Natural killer cell (primary cell): ENCODE measurements around the gene ARSD. TPM values are rescaled to one million over a fixed set of nuclear protein-coding genes. Genes with fewer than 3 reads are reported as not detected.
"Not testable (repeated sequence)": the region's sequence is repeated elsewhere in the genome, so short reads cannot be mapped to it uniquely, and the experiment has no call there.

ENCODE experiments used
- ATAC-seq, 3 donors: fragments of 150-1000 bp in 2 of 3; fragments of 200-7000 bp in 1 of 3; cut with Tn5 transposase; 1 replicate in 1 of 3; 2 replicates in 2 of 3; pipeline ENCODE4 v1.10.0; 2021; ENCODE audit warnings: mild to moderate bottlenecking in 2 of 3, moderate library complexity in 2 of 3
- DNase-seq, 2 donors: peaks; one replicate each; pipeline versions ENCODE4 v3.0.0 to v3.0.0-alpha.2; 2013 to 2021; ENCODE audit warnings: mixed read lengths in 1 of 2
- H3K27ac ChIP-seq: one replicate; pipeline ENCODE4 v1.5.1; 2013; ENCODE audit warnings: mild to moderate bottlenecking, low read length
- H3K27me3 ChIP-seq: one replicate; pipeline ENCODE4 v1.6.1; 2013; ENCODE audit warnings: low read length; ENCODE audit not compliant: control insufficient read depth, insufficient read depth
- H3K36me3 ChIP-seq: one replicate; pipeline ENCODE4 v1.6.1; 2013; ENCODE audit warnings: low read length; ENCODE audit not compliant: control insufficient read depth, insufficient read depth
- H3K4me1 ChIP-seq: one replicate; pipeline ENCODE4 v1.6.1; 2013; ENCODE audit warnings: low read length; ENCODE audit not compliant: control insufficient read depth, insufficient read depth
- H3K4me3 ChIP-seq: one replicate; pipeline ENCODE4 v1.5.1; 2013; ENCODE audit warnings: low read length
- H3K9me3 ChIP-seq: one replicate; pipeline ENCODE4 v1.6.1; 2013; ENCODE audit warnings: low read length; ENCODE audit not compliant: control insufficient read depth, insufficient read depth
- H3K27ac Mint-ChIP-seq, 2 donors: one replicate each; pipeline ENCODE4 v1.8.0; 2022; ENCODE audit warnings: mild to moderate bottlenecking in 2 of 2, mixed read lengths in 2 of 2, moderate library complexity in 1 of 2
- H3K27me3 Mint-ChIP-seq, 2 donors: one replicate each; pipeline ENCODE4 v1.8.0; 2022; ENCODE audit warnings: low read depth in 2 of 2, mixed read lengths in 2 of 2
- H3K36me3 Mint-ChIP-seq: one replicate; pipeline ENCODE4 v1.8.0; 2022; ENCODE audit warnings: mixed read lengths
- H3K4me1 Mint-ChIP-seq, 2 donors: one replicate each; pipeline ENCODE4 v1.8.0; 2022; ENCODE audit warnings: mixed read lengths in 2 of 2
- H3K4me3 Mint-ChIP-seq: one replicate; pipeline ENCODE4 v1.8.0; 2022; ENCODE audit warnings: mild to moderate bottlenecking, moderate library complexity, mixed read lengths
- H3K9me3 Mint-ChIP-seq, 2 donors: one replicate each; pipeline ENCODE4 v1.8.0; 2022; ENCODE audit warnings: mixed read lengths in 2 of 2
- CTCF ChIP-seq: fragments of 200-600 bp; IDR thresholded peaks from one replicate; pipeline ENCODE4 v1.8.0; 2022; ENCODE audit warnings: antibody characterized with exemption
- WGBS: methylation state at CpG from one replicate; pipeline ENCODE4 v1.1.7; 2013; ENCODE audit warnings: missing lambda C conversion rate; ENCODE audit not compliant: insufficient coverage; 5-methylcytosine and 5-hydroxymethylcytosine counted together
- intact Hi-C: fragments of 100-400 bp; cut with micrococcal nuclease; formaldehyde crosslinking; loops from one replicate; pipeline ENCODE4 v1.14.2; 2022
- total RNA-seq, 4 donors: library from RNA; stranded (reverse); fragments of 120-200 nt in 1 of 4; gene quantifications; one replicate each; pipeline versions ENCODE4 v1.2.3 to v1.2.4, GENCODE V29; 2013 to 2022

ARSD gene
- total RNA-seq, 3 donors from 2014 or later (not counting 1 experiment from before 2014, with no cell fraction given) = 9.7 to 21.6 (median 13.6) TPM

GRCh38 chrX:2955281-2955680 lies 26.1 kb upstream of the ARSD start:
- Histone ChIP-seq H3K27me3 (no peaks in the 10 kb centered on the region), H3K36me3 (no peaks in the 10 kb centered on the region), H3K4me3 (no peak overlapping the region), H3K9me3 (no peaks in the 10 kb centered on the region), H3K4me1 (no peaks in the 10 kb centered on the region), H3K27ac (no peak overlapping the region)
- no peaks in the 10 kb centered on the region for H3K4me1 Mint-ChIP-seq
- WGBS = 98% methylated on average over 10 of the region's 10 CpGs
- no peaks in the 10 kb centered on the region for H3K36me3 Mint-ChIP-seq
- no peaks in the 10 kb centered on the region for H3K9me3 Mint-ChIP-seq
- H3K4me3 Mint-ChIP-seq = no peak overlapping the region
- no peak for ATAC-seq
- no peak overlapping the region for H3K27ac Mint-ChIP-seq
- peaks cover 3 to 22% of the 10 kb centered on the region in 2 donors for H3K27me3 Mint-ChIP-seq
- intact Hi-C loops = no loop called here
- no peak for TF ChIP-seq CTCF
- no peak for DNase-seq

- peaks cover under 1 to 20% of the 10 kb centered on the region in 2 donors for H3K27me3 Mint-ChIP-seq
- H3K9me3 Mint-ChIP-seq = no peaks in the 10 kb centered on the region
- Histone ChIP-seq H3K9me3 (no peaks in the 10 kb centered on the region), H3K4me1 (no peaks in the 10 kb centered on the region), H3K27me3 (no peaks in the 10 kb centered on the region), H3K4me3 (no peak overlapping the region), H3K27ac (no peak overlapping the region), H3K36me3 (no peaks in the 10 kb centered on the region)
- 90% methylated on average over 4 of the region's 4 CpGs for WGBS
- no peak for TF ChIP-seq CTCF
- intact Hi-C loops = no loop called here
- ATAC-seq (no peak), DNase-seq (no peak)
- H3K27ac Mint-ChIP-seq = no peak overlapping the region
- H3K4me3 Mint-ChIP-seq = no peak overlapping the region
- no peaks in the 10 kb centered on the region for H3K36me3 Mint-ChIP-seq
- H3K4me1 Mint-ChIP-seq = no peaks in the 10 kb centered on the region
Measured at GRCh38 chrX:2954541-2954940, 25.4 kb upstream of the ARSD start.

GRCh38 chrX:2937942-2938341 lies 8.8 kb upstream of the ARSD start:
- WGBS = 95% methylated on average over 20 of the region's 20 CpGs
- H3K9me3 ChIP-seq, H3K27me3 ChIP-seq, ATAC-seq, H3K36me3 ChIP-seq, H3K9me3 Mint-ChIP-seq, H3K27ac ChIP-seq, H3K4me3 Mint-ChIP-seq, H3K4me1 ChIP-seq, H3K36me3 Mint-ChIP-seq, H3K27ac Mint-ChIP-seq, DNase-seq, H3K4me3 ChIP-seq, intact Hi-C loops, H3K4me1 Mint-ChIP-seq: not testable (repeated sequence)
- H3K27me3 Mint-ChIP-seq = peaks cover 0 to 28% of the 10 kb centered on the region in 2 donors

- H3K4me3 ChIP-seq = no peak overlapping the region
- WGBS = 88% methylated on average over 17 of the region's 18 CpGs
- no peak for DNase-seq
- intact Hi-C loops = no loop called here
- H3K27me3 ChIP-seq = no peaks in the 10 kb centered on the region
- H3K9me3 ChIP-seq = no peaks in the 10 kb centered on the region
- ATAC-seq = no peak
- Mint-ChIP-seq H3K27me3 (peaks cover 0 to 28% of the 10 kb centered on the region in 2 donors), H3K9me3 (no peaks in the 10 kb centered on the region), H3K36me3 (no peaks in the 10 kb centered on the region), H3K4me3 (no peak overlapping the region), H3K27ac (no peak overlapping the region), H3K4me1 (peaks cover 6 to 9% of the 10 kb centered on the region in 2 donors)
- no peak overlapping the region for H3K27ac ChIP-seq
- no peak for TF ChIP-seq CTCF
- no peaks in the 10 kb centered on the region for H3K4me1 ChIP-seq
- no peaks in the 10 kb centered on the region for H3K36me3 ChIP-seq
Measured at GRCh38 chrX:2934715-2935710, 5.9 kb upstream of the ARSD start.
